ENCODE measurements around the gene TMEM108. TPM values are rescaled to one million over a fixed set of nuclear protein-coding genes. Genes with fewer than 3 reads are reported as not detected.

TMEM108 gene
- 0.12 TPM in 1 of 5 replicates, not detected in the others for total RNA-seq (2022; extraction: Qiagen RNA extraction)

GRCh38 chr3:133038089-133038730 is at the start of gene TMEM108:
TSS of gene TMEM108 (plus strand) at chr3:133038391.

GRCh38 chr3:133400006-133400515 is 361.9 kb downstream of the TMEM108 start, which contains the start of gene BFSP2:
TSS of gene BFSP2 (plus strand) at chr3:133400056. CDS start at chr3:133400084, 28 bp downstream.

Data from A549 treated with AZD2906 at 1 μM for 4 hours (cell line).